ENCODE measurements around the gene SCUBE3. TPM values are rescaled to one million over a fixed set of nuclear protein-coding genes. Genes with fewer than 3 reads are reported as not detected.

The SCUBE3 gene
- total and polyA plus RNA-seq, 2 of the 13 experiments (the other 11 are each of a cell fraction or from before 2014, with no cell fraction given), result not detected

- TF ChIP-seq ZNF275 (CRISPR knock-in tag; IDR thresholded peaks at IDR 0.05; ENCODE audit: borderline replicate concordance) (0 out of 2 replicates have a peak, but pooled peaks have one; percentile 52), FOXO1 (CRISPR knock-in tag; IDR thresholded peaks at IDR 0.05) (peak; percentile 54; the same call in 1 of the 2 replicates), HOMEZ (CRISPR knock-in tag; IDR thresholded peaks at IDR 0.05; ENCODE audit: low read depth) (0 out of 2 replicates have a peak, but pooled peaks have one; percentile 43), FOSL2 (CRISPR knock-in tag; IDR thresholded peaks at IDR 0.05) (peak; percentile 47), SMAD9 (CRISPR knock-in tag; IDR thresholded peaks at IDR 0.05) (no peak), GATAD2A (CRISPR knock-in tag; IDR thresholded peaks at IDR 0.05) (0 out of 2 replicates have a peak, but pooled peaks have one; percentile 21), RAD21 (CRISPR knock-in tag; IDR thresholded peaks at IDR 0.05) (peak; percentile 97), XRCC5 (optimal IDR thresholded peaks at IDR 0.05; ENCODE audit: low read length) (peak; percentile 97), DRAP1 (CRISPR knock-in tag; IDR thresholded peaks at IDR 0.05) (0 out of 2 replicates have a peak, but pooled peaks have one; percentile 35), ZFX (CRISPR knock-in tag; IDR thresholded peaks at IDR 0.05; ENCODE audit: low read depth) (peak; percentile 42; the same call in 1 of the 2 replicates), YEATS4 (CRISPR knock-in tag; IDR thresholded peaks at IDR 0.05; ENCODE audit: borderline replicate concordance) (no peak), SMAD1 (CRISPR knock-in tag; IDR thresholded peaks at IDR 0.05; ENCODE audit: borderline replicate concordance, low read depth) (peak; percentile 68; the same call in 1 of the 2 replicates), REPIN1 (CRISPR knock-in tag; IDR thresholded peaks at IDR 0.05; ENCODE audit: borderline replicate concordance, low read depth) (0 out of 2 replicates have a peak, but pooled peaks have one; percentile 62), GABPB1 (CRISPR knock-in tag; IDR thresholded peaks at IDR 0.05) (0 out of 2 replicates have a peak, but pooled peaks have one; percentile 15), ZFP36L1 (CRISPR knock-in tag; IDR thresholded peaks at IDR 0.05) (peak; percentile 99; the same call in 1 of the 2 replicates), ASH2L (IDR thresholded peaks at IDR 0.05; ENCODE audit: insufficient read length, low read depth, low read length) (peak; percentile 28), RXRA (CRISPR knock-in tag; IDR thresholded peaks at IDR 0.05) (peak; percentile 42; the same call in 1 of the 2 replicates), THAP11 (CRISPR knock-in tag; IDR thresholded peaks at IDR 0.05) (peak; percentile 26; the same call in 1 of the 2 replicates), ZNF331 (CRISPR knock-in tag; IDR thresholded peaks at IDR 0.05) (0 out of 2 replicates have a peak, but pooled peaks have one; percentile 38), CTCF (CRISPR knock-in tag; IDR thresholded peaks at IDR 0.05) (peak; percentile 99), MIER3 (CRISPR knock-in tag; IDR thresholded peaks at IDR 0.05; ENCODE audit: borderline replicate concordance) (peak; percentile 57; the same call in 1 of the 2 replicates), ATRX (CRISPR knock-in tag; IDR thresholded peaks at IDR 0.05; ENCODE audit: borderline replicate concordance) (no peak), SMC3 (IDR thresholded peaks at IDR 0.05; ENCODE audit: low read length) (peak; percentile 96), RFXANK (CRISPR knock-in tag; IDR thresholded peaks at IDR 0.05) (no peak), SALL1 (CRISPR knock-in tag; IDR thresholded peaks at IDR 0.05) (peak; percentile 50; the same call in 1 of the 2 replicates)
Observed at GRCh38 chr6:35240838-35241801, 27.4 kb downstream of the SCUBE3 start (continued).
